ENCODE measurements around the gene ZMYM5. TPM values are rescaled to one million over a fixed set of nuclear protein-coding genes. Genes with fewer than 3 reads are reported as not detected.

Gene ZMYM5
- total RNA-seq, 1 experiment from 2014 or later: 12.6 TPM

Other genes with a start within 250 kb of the ZMYM5 start
- 21.1 TPM in 2 replicates for gene MPHOSPH8, start 230.0 kb downstream of the ZMYM5 start, total RNA-seq (2021)
- gene PSPC1, start 80.7 kb downstream of the ZMYM5 start, total RNA-seq (2021): 134 and 137 TPM in 2 replicates
- gene ZMYM2, start 95.1 kb upstream of the ZMYM5 start, total RNA-seq (2021): 169 and 173 TPM in 2 replicates

All from H9 (cell line).